Right lobe of liver (tissue), 6 donors: ENCODE measurements around the gene SH2D4B. TPM values are rescaled to one million over a fixed set of nuclear protein-coding genes. Genes with fewer than 3 reads are reported as not detected.

Source experiments
- ATAC-seq, 4 donors: fragments of 200-7000 bp; cut with Tn5 transposase; one replicate each; pipeline ENCODE4 v1.9.1; 2020; ENCODE audit warnings: mild to moderate bottlenecking in 4 of 4, moderate library complexity in 4 of 4
- DNase-seq, 3 donors: peaks; one replicate each; pipeline ENCODE4 v3.0.0-alpha.2; 2020
- H3K27ac ChIP-seq, 3 donors: fragments of 200-600 bp; one replicate each; pipeline ENCODE4 v1.8.0; 2022
- H3K27me3 ChIP-seq, 2 donors: fragments of 200-600 bp; one replicate each; pipeline ENCODE4 v1.8.0; 2022
- H3K36me3 ChIP-seq, 4 donors: fragments of 200-600 bp; sonication (generic) in 1 of 4; one replicate each; pipeline versions ENCODE4 v1.5.1 to v1.8.0; 2017 to 2022; ENCODE audit warnings: control low read depth in 1 of 4
- H3K4me1 ChIP-seq, 4 donors: fragments of 200-600 bp; sonication (generic) in 1 of 4; one replicate each; pipeline versions ENCODE4 v1.5.1 to v1.8.0; 2017 to 2022; ENCODE audit warnings: control low read depth in 1 of 4
- H3K4me3 ChIP-seq, 3 donors: fragments of 200-600 bp; one replicate each; pipeline ENCODE4 v1.8.0; 2022
- H3K9me3 ChIP-seq, 4 donors: fragments of 200-600 bp; sonication (generic) in 1 of 4; one replicate each; pipeline versions ENCODE4 v1.5.1 to v1.8.0; 2017 to 2022; ENCODE audit warnings: control low read depth in 1 of 4
- CTCF ChIP-seq, 4 donors: fragments of 200-600 bp in 3 of 4; fragments of 450-650 bp in 1 of 4; IDR thresholded peaks; one replicate each; pipeline versions ENCODE4 v1.5.1 to v1.8.0; 2016 to 2022; ENCODE audit warnings: antibody characterized with exemption in 4 of 4, mild to moderate bottlenecking in 2 of 4
- POLR2A ChIP-seq: fragments of 450-650 bp; IDR thresholded peaks from one replicate; pipeline ENCODE4 v1.6.1; 2017; ENCODE audit warnings: antibody characterized with exemption, mild to moderate bottlenecking
- WGBS: methylation state at CpG from one replicate; pipeline ENCODE4 v1.1.6; 2018; ENCODE audit warnings: low coverage, low lambda C conversion rate; ENCODE audit not compliant: insufficient coverage; ENCODE audit errors: missing lambda C conversion rate; 5-methylcytosine and 5-hydroxymethylcytosine counted together
- intact Hi-C, 2 donors: fragments of 100-400 bp; cut with DNase I; formaldehyde crosslinking; loops; one replicate each; pipeline versions ENCODE4 v1.11.2 to v1.14.1; 2022
- total RNA-seq, 6 experiments: library from RNA; depleted of rRNA in 2 of 6; stranded (reverse); fragments of >200 nt in 2 of 6; fragmentation: NEBNext Ultra II Directional in 3 of 6; extraction: Animal tissue kit (Norgen Biotek cat#: 25700) in 3 of 6; gene quantifications; one replicate each; pipeline versions ENCODE4 v1.1.0 to v1.2.4, GENCODE V29; 2016 to 2023
- donor health status: DM: no; HTN: yes; CAD: no.
- donor health status: DM: no; HTN: no; CAD: no.
- donor health status: DM: no; HTN: no; CAD: no.
- donor health status: DM: no; HTN: yes; CAD: no.
- donor health status: DM: no; HTN: yes; CAD: no.

The SH2D4B gene
- total RNA-seq, 6 experiments from 2014 or later, result not detected

GRCh38 chr10:80581469-80581835, 43.8 kb downstream of the SH2D4B start:
- no peak for TF ChIP-seq CTCF (IDR thresholded peaks at IDR 0.05)
- TF ChIP-seq POLR2A, result no peak
- no peaks in the 10 kb centered on the region for H3K4me1 ChIP-seq
- no peaks in the 10 kb centered on the region for H3K27me3 ChIP-seq
- H3K27ac ChIP-seq, result no peak overlapping the region
- H3K4me3 ChIP-seq, result no peak overlapping the region
- DNase-seq (peak in 1 of 3 donors; percentile 29), ATAC-seq (no peak)
- H3K9me3 ChIP-seq, result no peaks in the 10 kb centered on the region
- no peaks in the 10 kb centered on the region for H3K36me3 ChIP-seq
- intact Hi-C loops, result no loop called here
- 68% methylated on average over 3 of the region's 5 CpGs for WGBS

GRCh38 chr10:80582286-80582960, 44.7 kb downstream of the SH2D4B start:
- intact Hi-C loops, result no loop called here
- H3K27me3 ChIP-seq, result no peaks in the 10 kb centered on the region
- no peak for ATAC-seq
- WGBS, result 58% methylated on average over 2 of the region's 3 CpGs
- TF ChIP-seq POLR2A (no peak), CTCF (IDR thresholded peaks at IDR 0.05) (no peak)
- peak in 1 of 3 donors; percentile 12 for DNase-seq
- no peaks in the 10 kb centered on the region for H3K4me1 ChIP-seq
- no peak overlapping the region for H3K27ac ChIP-seq
- no peaks in the 10 kb centered on the region for H3K36me3 ChIP-seq
- H3K9me3 ChIP-seq, result no peaks in the 10 kb centered on the region
- no peak overlapping the region for H3K4me3 ChIP-seq

GRCh38 chr10:80583685-80584084, 46.0 kb downstream of the SH2D4B start:
- no peaks in the 10 kb centered on the region for H3K4me1 ChIP-seq
- ATAC-seq (no peak), DNase-seq (no peak)
- TF ChIP-seq CTCF (IDR thresholded peaks at IDR 0.05) (peak in 2 of 4 donors; percentile 5 to 13), POLR2A (no peak)
- intact Hi-C loops, result no loop called here
- H3K27me3 ChIP-seq, result no peaks in the 10 kb centered on the region
- no peak overlapping the region for H3K4me3 ChIP-seq
- no peaks in the 10 kb centered on the region for H3K9me3 ChIP-seq
- no CpG with 5 or more reads among the region's 1 CpG for WGBS
- no peak overlapping the region for H3K27ac ChIP-seq
- H3K36me3 ChIP-seq, result no peaks in the 10 kb centered on the region

GRCh38 chr10:80585812-80586211, 48.1 kb downstream of the SH2D4B start:
- H3K27me3 ChIP-seq, result no peaks in the 10 kb centered on the region
- H3K4me1 ChIP-seq, result no peaks in the 10 kb centered on the region
- peak in 1 of 3 donors; percentile 35 for DNase-seq
- no peak for ATAC-seq
- no CpG with 5 or more reads among the region's 23 CpGs for WGBS
- intact Hi-C loops, result no loop called here
- H3K9me3 ChIP-seq, result no peaks in the 10 kb centered on the region
- no peak for TF ChIP-seq CTCF (IDR thresholded peaks at IDR 0.05)
- TF ChIP-seq POLR2A, result no peak
- no peaks in the 10 kb centered on the region for H3K36me3 ChIP-seq
- H3K4me3 ChIP-seq, result no peak overlapping the region
- no peak overlapping the region for H3K27ac ChIP-seq

- TF ChIP-seq CTCF (IDR thresholded peaks at IDR 0.05), result no peak
- TF ChIP-seq POLR2A, result no peak
- H3K9me3 ChIP-seq, result no peaks in the 10 kb centered on the region
- ATAC-seq (no peak), DNase-seq (peak in 1 of 3 donors; percentile 23)
- H3K4me3 ChIP-seq, result no peak overlapping the region
- H3K4me1 ChIP-seq, result no peaks in the 10 kb centered on the region
- no peaks in the 10 kb centered on the region for H3K36me3 ChIP-seq
- WGBS, result 57% methylated on average over 9 of the region's 10 CpGs
- H3K27ac ChIP-seq, result no peak overlapping the region
- intact Hi-C loops, result no loop called here
- H3K27me3 ChIP-seq, result no peaks in the 10 kb centered on the region
These were observed 50.8 kb downstream of the SH2D4B start for GRCh38 chr10:80588546-80588945.
